ENCODE data around the gene SNX10.

Gene SNX10

DNA sequence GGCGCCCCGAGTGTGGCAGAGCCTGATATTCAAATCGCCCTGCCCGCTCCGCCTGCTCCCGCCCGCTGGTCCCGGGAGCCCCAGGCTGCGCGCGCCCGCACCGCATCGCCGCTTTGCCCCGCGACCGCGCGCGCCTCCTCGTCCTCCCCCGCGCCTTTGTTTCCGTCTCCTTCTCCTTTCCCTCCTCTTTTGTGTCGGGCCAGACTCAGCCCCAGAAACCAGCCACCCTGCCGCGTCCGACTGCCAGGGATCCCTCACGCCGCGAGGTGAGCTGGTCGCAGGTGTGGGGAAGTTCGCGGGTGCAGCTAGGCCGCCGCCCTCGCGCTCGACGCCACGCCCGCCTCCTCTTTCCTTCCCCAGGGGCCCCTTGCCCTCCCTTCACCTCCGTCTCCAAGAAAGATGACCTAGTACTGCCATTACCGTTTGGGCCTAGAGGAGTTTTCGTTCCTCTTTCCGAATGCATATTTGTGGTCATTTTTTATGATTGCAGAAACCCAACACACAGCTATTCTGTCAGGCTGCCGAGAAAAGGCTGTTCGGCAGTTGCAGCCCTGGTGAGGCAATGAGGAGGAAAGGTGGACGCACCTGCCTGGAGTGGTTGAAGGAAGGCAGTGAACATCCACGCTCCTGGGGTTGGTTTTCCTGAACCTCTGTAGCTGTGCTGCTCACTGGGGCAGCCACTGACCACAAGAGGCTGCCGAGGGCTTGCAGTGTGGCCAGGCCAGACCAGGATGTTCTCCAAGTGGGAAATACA lies 107.3 kb downstream of the SNX10 start:
- Histone ChIP-seq H2BK12ac (ENCODE audit: low read length) (peak overlapping the region; percentile 16), H3K27me3 (ENCODE audit: control insufficient read depth in 3 of 3, insufficient read depth in 3 of 3, low read depth in 1 of 3, low read length in 3 of 3) (no peaks in the 10 kb centered on the region), H2BK120ac (ENCODE audit: low read depth, low read length) (peak overlapping the region; percentile 93), H3K36me3 (replicated peaks in 1 of 2; ENCODE audit: control insufficient read depth in 2 of 2, insufficient read depth in 2 of 2, low read length in 2 of 2) (no peaks in the 10 kb centered on the region), H3K4me3 (ENCODE audit: low read length in 2 of 2) (peak overlapping the region; percentile 64 to 84), H3K4ac (ENCODE audit: low read length) (peak overlapping the region; percentile 89), H2AK5ac (ENCODE audit: low read depth, low read length) (no peak overlapping the region), H3K9ac (ENCODE audit: low read depth, low read length, poor library complexity) (peak overlapping the region; percentile 97), H3K27ac (replicated peaks; ENCODE audit: low read length) (peak overlapping the region; percentile 93), H2BK5ac (ENCODE audit: low read length) (peak overlapping the region; percentile 69), H2BK15ac (ENCODE audit: low read length) (peak overlapping the region; percentile 17), H3K79me1 (ENCODE audit: low read depth, low read length) (no peaks in the 10 kb centered on the region), H3K4me1 (ENCODE audit: control insufficient read depth in 2 of 2, insufficient read depth in 1 of 2, low read depth in 1 of 2, low read length in 2 of 2) (peaks cover 16 to 20% of the 10 kb centered on the region in 2 donors), H4K8ac (ENCODE audit: low read depth, low read length) (no peak overlapping the region), H3K14ac (ENCODE audit: low read length) (peak overlapping the region; percentile 98), H3K18ac (ENCODE audit: low read length) (peak overlapping the region; percentile 99), H3K23ac (ENCODE audit: low read depth, low read length, poor library complexity) (peak overlapping the region; percentile 96), H4K91ac (ENCODE audit: low read depth, low read length, poor library complexity) (peak overlapping the region; percentile 79), H2AFZ (ENCODE audit: low read length) (peak overlapping the region; percentile 94), H3K9me3 (replicated peaks in 1 of 2; ENCODE audit: control insufficient read depth in 2 of 2, insufficient read depth in 1 of 2, low read depth in 1 of 2, low read length in 2 of 2) (no peaks in the 10 kb centered on the region), H3K4me2 (ENCODE audit: insufficient read depth, low read length, poor library complexity, severe bottlenecking) (peak overlapping the region; percentile 78)
- DNase-seq (ENCODE audit: low spot score), result peak; percentile 67
- no CpG with 5 or more reads among the region's 52 CpGs for WGBS, 2 donors (ENCODE audit: extremely low coverage in 2 of 2, insufficient read length in 2 of 2, insufficient replicate concordance in 1 of 2)

DNA sequence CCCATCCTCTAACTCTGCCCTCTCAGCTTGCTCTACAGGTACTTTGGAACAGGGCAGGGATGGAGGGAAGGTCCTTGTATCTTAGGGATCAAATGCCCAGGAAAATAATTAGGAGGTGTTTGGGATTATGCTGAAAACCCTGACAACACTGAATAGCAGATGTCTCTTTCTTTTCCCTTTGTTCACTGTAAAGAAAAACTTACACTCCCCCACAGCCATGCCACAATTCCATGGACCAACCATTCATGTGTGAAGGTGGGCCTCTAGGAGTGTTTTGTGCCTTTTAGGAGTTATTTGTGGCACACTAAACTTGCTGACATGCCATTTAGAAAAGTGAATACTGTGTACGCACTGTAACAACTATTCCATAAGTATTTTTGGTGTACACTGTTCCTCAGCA lies 108.1 kb downstream of the SNX10 start:
- Histone ChIP-seq H2AFZ (ENCODE audit: low read length) (no peak overlapping the region), H4K8ac (ENCODE audit: low read depth, low read length) (no peak overlapping the region), H2BK120ac (ENCODE audit: low read depth, low read length) (no peak overlapping the region), H3K27me3 (ENCODE audit: control insufficient read depth in 3 of 3, insufficient read depth in 3 of 3, low read depth in 1 of 3, low read length in 3 of 3) (no peaks in the 10 kb centered on the region), H3K36me3 (replicated peaks in 1 of 2; ENCODE audit: control insufficient read depth in 2 of 2, insufficient read depth in 2 of 2, low read length in 2 of 2) (no peaks in the 10 kb centered on the region), H3K4me3 (ENCODE audit: low read length in 2 of 2) (peak overlapping the region in 1 of 2 donors; percentile 64), H3K4ac (ENCODE audit: low read length) (no peak overlapping the region), H3K14ac (ENCODE audit: low read length) (no peak overlapping the region), H2AK5ac (ENCODE audit: low read depth, low read length) (no peak overlapping the region), H4K91ac (ENCODE audit: low read depth, low read length, poor library complexity) (peak overlapping the region; percentile 20), H3K9ac (ENCODE audit: low read depth, low read length, poor library complexity) (no peak overlapping the region), H3K4me1 (ENCODE audit: control insufficient read depth in 2 of 2, insufficient read depth in 1 of 2, low read depth in 1 of 2, low read length in 2 of 2) (peaks cover 16 to 20% of the 10 kb centered on the region in 2 donors), H3K27ac (replicated peaks; ENCODE audit: low read length) (no peak overlapping the region), H2BK5ac (ENCODE audit: low read length) (no peak overlapping the region), H3K9me3 (replicated peaks in 1 of 2; ENCODE audit: control insufficient read depth in 2 of 2, insufficient read depth in 1 of 2, low read depth in 1 of 2, low read length in 2 of 2) (no peaks in the 10 kb centered on the region), H3K79me1 (ENCODE audit: low read depth, low read length) (no peaks in the 10 kb centered on the region), H3K4me2 (ENCODE audit: insufficient read depth, low read length, poor library complexity, severe bottlenecking) (no peak overlapping the region), H2BK12ac (ENCODE audit: low read length) (no peak overlapping the region), H2BK15ac (ENCODE audit: low read length) (no peak overlapping the region), H3K18ac (ENCODE audit: low read length) (no peak overlapping the region), H3K23ac (ENCODE audit: low read depth, low read length, poor library complexity) (no peak overlapping the region)
- WGBS, 2 donors (ENCODE audit: extremely low coverage in 2 of 2, insufficient read length in 2 of 2, insufficient replicate concordance in 1 of 2), result no CpG with 5 or more reads among the region's 1 CpG
- no peak for DNase-seq (ENCODE audit: low spot score)

DNA sequence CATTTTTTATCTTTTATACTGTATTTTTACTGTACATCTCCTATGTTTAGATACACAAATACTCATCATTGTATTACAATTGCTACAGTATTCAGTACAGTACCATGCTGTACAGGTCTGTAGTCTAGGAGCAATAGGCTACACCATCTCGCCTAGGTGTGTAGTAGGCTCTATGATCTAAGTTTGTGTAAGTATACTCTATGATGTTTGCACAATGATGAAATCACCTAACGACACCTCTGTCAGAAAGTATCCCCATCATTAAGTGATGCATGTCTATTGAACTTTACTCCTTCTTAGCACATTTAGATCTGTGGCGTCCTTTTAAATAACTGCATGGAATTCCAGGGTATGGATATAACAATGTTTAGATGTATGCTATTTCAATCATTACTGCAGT lies 112.0 kb downstream of the SNX10 start:
- H3K4me2 ChIP-seq (ENCODE audit: insufficient read depth, low read length, poor library complexity, severe bottlenecking), result no peak overlapping the region
- H2AFZ ChIP-seq (ENCODE audit: low read length), result no peak overlapping the region
- WGBS, 2 donors (ENCODE audit: extremely low coverage in 2 of 2, insufficient read length in 2 of 2, insufficient replicate concordance in 1 of 2), result no CpG with 5 or more reads among the region's 3 CpGs
- no peak overlapping the region for H2AK5ac ChIP-seq (ENCODE audit: low read depth, low read length)
- no peak overlapping the region for H4K8ac ChIP-seq (ENCODE audit: low read depth, low read length)
- H3K18ac ChIP-seq (ENCODE audit: low read length), result no peak overlapping the region
- H3K4me3 ChIP-seq (ENCODE audit: low read length in 2 of 2), result no peak overlapping the region
- no peak overlapping the region for H2BK5ac ChIP-seq (ENCODE audit: low read length)
- no peak overlapping the region for H4K91ac ChIP-seq (ENCODE audit: low read depth, low read length, poor library complexity)
- no peak overlapping the region for H3K23ac ChIP-seq (ENCODE audit: low read depth, low read length, poor library complexity)
- no peak overlapping the region for H3K4ac ChIP-seq (ENCODE audit: low read length)
- DNase-seq (ENCODE audit: low spot score), result no peak
- no peak overlapping the region for H3K9ac ChIP-seq (ENCODE audit: low read depth, low read length, poor library complexity)
- no peak overlapping the region for H2BK15ac ChIP-seq (ENCODE audit: low read length)
- no peaks in the 10 kb centered on the region for H3K79me1 ChIP-seq (ENCODE audit: low read depth, low read length)
- no peaks in the 10 kb centered on the region for H3K36me3 ChIP-seq (replicated peaks in 1 of 2; ENCODE audit: control insufficient read depth in 2 of 2, insufficient read depth in 2 of 2, low read length in 2 of 2)
- H2BK12ac ChIP-seq (ENCODE audit: low read length), result no peak overlapping the region
- no peak overlapping the region for H3K27ac ChIP-seq (replicated peaks; ENCODE audit: low read length)
- H3K14ac ChIP-seq (ENCODE audit: low read length), result no peak overlapping the region
- no peak overlapping the region for H2BK120ac ChIP-seq (ENCODE audit: low read depth, low read length)
- no peaks in the 10 kb centered on the region for H3K9me3 ChIP-seq (replicated peaks in 1 of 2; ENCODE audit: control insufficient read depth in 2 of 2, insufficient read depth in 1 of 2, low read depth in 1 of 2, low read length in 2 of 2)
- no peaks in the 10 kb centered on the region for H3K27me3 ChIP-seq (ENCODE audit: control insufficient read depth in 3 of 3, insufficient read depth in 3 of 3, low read depth in 1 of 3, low read length in 3 of 3)
- H3K4me1 ChIP-seq (ENCODE audit: control insufficient read depth in 2 of 2, insufficient read depth in 1 of 2, low read depth in 1 of 2, low read length in 2 of 2), result peaks cover 9 to 10% of the 10 kb centered on the region in 2 donors

DNA sequence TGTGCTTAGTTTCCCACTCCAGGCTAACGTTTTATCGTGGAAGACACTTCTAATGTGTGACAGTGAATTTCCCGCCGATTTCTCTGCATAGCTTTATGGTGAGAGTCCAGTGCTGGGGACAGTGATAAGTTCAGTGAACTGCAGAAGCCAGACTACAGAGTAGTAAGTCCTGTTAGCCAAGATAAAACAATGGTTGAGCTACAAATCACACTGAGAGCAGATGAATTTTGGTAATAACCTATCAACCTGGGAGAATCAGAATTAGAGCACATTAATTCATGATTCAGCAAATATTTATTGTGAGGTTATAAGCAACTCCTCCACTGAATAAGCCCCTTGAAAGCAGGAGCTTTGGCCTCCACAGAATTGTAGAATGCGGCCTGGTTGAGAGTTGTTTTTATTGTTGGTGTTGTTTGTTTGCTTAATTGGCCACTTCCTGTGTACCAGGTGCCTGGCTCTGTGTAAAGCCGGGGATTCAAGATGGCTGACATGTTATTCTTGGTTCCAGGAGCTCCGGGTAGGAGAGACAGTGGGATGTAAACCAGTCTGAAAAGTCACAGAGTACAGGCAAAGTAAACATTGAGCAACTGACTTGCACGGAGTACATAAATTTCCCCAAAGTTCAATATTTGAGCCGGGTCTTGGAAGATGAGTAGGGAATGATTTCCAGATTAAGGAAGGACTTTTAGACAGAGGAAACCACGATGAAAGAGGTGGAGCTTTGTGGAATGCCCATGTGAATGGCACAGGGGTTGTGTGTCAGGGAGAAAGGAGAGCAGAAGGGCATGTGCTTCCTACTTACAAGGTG lies 112.7 kb downstream of the SNX10 start:
- H3K27me3 ChIP-seq (ENCODE audit: control insufficient read depth in 3 of 3, insufficient read depth in 3 of 3, low read depth in 1 of 3, low read length in 3 of 3), result no peaks in the 10 kb centered on the region
- H3K27ac ChIP-seq (replicated peaks; ENCODE audit: low read length), result no peak overlapping the region
- no peaks in the 10 kb centered on the region for H3K79me1 ChIP-seq (ENCODE audit: low read depth, low read length)
- H3K9ac ChIP-seq (ENCODE audit: low read depth, low read length, poor library complexity), result no peak overlapping the region
- no peak overlapping the region for H3K4me3 ChIP-seq (ENCODE audit: low read length in 2 of 2)
- no peak overlapping the region for H3K14ac ChIP-seq (ENCODE audit: low read length)
- H2BK120ac ChIP-seq (ENCODE audit: low read depth, low read length), result no peak overlapping the region
- no peaks in the 10 kb centered on the region for H3K36me3 ChIP-seq (replicated peaks in 1 of 2; ENCODE audit: control insufficient read depth in 2 of 2, insufficient read depth in 2 of 2, low read length in 2 of 2)
- no peak overlapping the region for H2AK5ac ChIP-seq (ENCODE audit: low read depth, low read length)
- no peak overlapping the region for H3K4me2 ChIP-seq (ENCODE audit: insufficient read depth, low read length, poor library complexity, severe bottlenecking)
- H2BK5ac ChIP-seq (ENCODE audit: low read length), result no peak overlapping the region
- DNase-seq (ENCODE audit: low spot score), result no peak
- H3K4ac ChIP-seq (ENCODE audit: low read length), result no peak overlapping the region
- H2BK12ac ChIP-seq (ENCODE audit: low read length), result no peak overlapping the region
- H3K9me3 ChIP-seq (replicated peaks in 1 of 2; ENCODE audit: control insufficient read depth in 2 of 2, insufficient read depth in 1 of 2, low read depth in 1 of 2, low read length in 2 of 2), result no peaks in the 10 kb centered on the region
- peaks cover 7 to 9% of the 10 kb centered on the region in 2 donors for H3K4me1 ChIP-seq (ENCODE audit: control insufficient read depth in 2 of 2, insufficient read depth in 1 of 2, low read depth in 1 of 2, low read length in 2 of 2)
- H4K8ac ChIP-seq (ENCODE audit: low read depth, low read length), result no peak overlapping the region
- no peak overlapping the region for H3K23ac ChIP-seq (ENCODE audit: low read depth, low read length, poor library complexity)
- no peak overlapping the region for H3K18ac ChIP-seq (ENCODE audit: low read length)
- no peak overlapping the region for H2BK15ac ChIP-seq (ENCODE audit: low read length)
- WGBS, 2 donors (ENCODE audit: extremely low coverage in 2 of 2, insufficient read length in 2 of 2, insufficient replicate concordance in 1 of 2), result no CpG with 5 or more reads among the region's 10 CpGs
- H4K91ac ChIP-seq (ENCODE audit: low read depth, low read length, poor library complexity), result no peak overlapping the region
- H2AFZ ChIP-seq (ENCODE audit: low read length), result no peak overlapping the region

Measured in neuronal stem cell (in vitro differentiated cells).